Natural killer cell treated with Interleukin-12 subunit alpha and Interleukin-12 subunit beta and Interleukin-15 and Interleukin-18, amount 100 ng/mL, for 72 hours (primary cell): Measurements from ENCODE around the gene CFHR4. TPM values are rescaled to one million over a fixed set of nuclear protein-coding genes. Genes with fewer than 3 reads are reported as not detected.
"Not testable (repeated sequence)": the region's sequence is repeated elsewhere in the genome, so short reads cannot be mapped to it uniquely, and the experiment has no call there.

Source experiments
- ATAC-seq, 2 donors: fragments of 150-1000 bp; cut with Tn5 transposase in 1 of 2; sonication (Bioruptor Pico), chemical (Tn5 transposase) in 1 of 2; 2 replicates each; pipeline ENCODE4 v1.10.0; 2021
- DNase-seq: peaks from one replicate; pipeline ENCODE4 v3.0.0; 2022; ENCODE audit warnings: low spot score
- H3K27ac Mint-ChIP-seq, 2 donors: 1 replicate in 1 of 2; 2 replicates in 1 of 2; pipeline ENCODE4 v1.8.0; 2022; ENCODE audit warnings: mixed read lengths in 2 of 2, mild to moderate bottlenecking in 1 of 2, moderate library complexity in 1 of 2
- H3K27me3 Mint-ChIP-seq, 2 donors: 1 replicate in 1 of 2; 2 replicates in 1 of 2; pipeline ENCODE4 v1.8.0; 2022; ENCODE audit warnings: mixed read lengths in 2 of 2
- H3K36me3 Mint-ChIP-seq: one replicate; pipeline ENCODE4 v1.8.0; 2022; ENCODE audit warnings: mixed read lengths
- H3K4me1 Mint-ChIP-seq, 2 donors: 1 replicate in 1 of 2; 2 replicates in 1 of 2; pipeline ENCODE4 v1.8.0; 2022; ENCODE audit warnings: low read depth in 2 of 2, mixed read lengths in 2 of 2, mild to moderate bottlenecking in 1 of 2
- H3K4me3 Mint-ChIP-seq: one replicate; pipeline ENCODE4 v1.8.0; 2022; ENCODE audit warnings: mixed read lengths
- H3K9me3 Mint-ChIP-seq: 2 replicates; pipeline ENCODE4 v1.8.0; 2022; ENCODE audit warnings: mixed read lengths
- total RNA-seq, 2 donors: library from RNA; stranded (reverse); gene quantifications; one replicate each; pipeline ENCODE4 v1.2.3, GENCODE V29; 2022

Gene CFHR4
- total RNA-seq, 2 donors from 2014 or later, result not detected

GRCh38 chr1:196896355-196896754 lies 8.5 kb downstream of the CFHR4 start:
- Mint-ChIP-seq H3K4me3 (no peak overlapping the region), H3K36me3 (no peaks in the 10 kb centered on the region), H3K9me3 (no peaks in the 10 kb centered on the region), H3K27ac (no peak overlapping the region), H3K4me1 (no peaks in the 10 kb centered on the region), H3K27me3 (peaks cover 0 to 5% of the 10 kb centered on the region in 2 donors)
- DNase-seq, result no peak
- no peak for ATAC-seq

GRCh38 chr1:196897158-196897828 lies 9.4 kb downstream of the CFHR4 start:
- H3K27me3 Mint-ChIP-seq, result peaks cover 0 to 5% of the 10 kb centered on the region in 2 donors
- H3K4me1 Mint-ChIP-seq, result no peaks in the 10 kb centered on the region
- H3K4me3 Mint-ChIP-seq, result no peak overlapping the region
- H3K27ac Mint-ChIP-seq, result no peak overlapping the region
- ATAC-seq (no peak), DNase-seq (no peak)
- no peaks in the 10 kb centered on the region for H3K36me3 Mint-ChIP-seq
- no peaks in the 10 kb centered on the region for H3K9me3 Mint-ChIP-seq

GRCh38 chr1:196902344-196902743 lies 14.5 kb downstream of the CFHR4 start:
- no peak for DNase-seq
- no peak for ATAC-seq
- Mint-ChIP-seq H3K27ac (no peak overlapping the region), H3K36me3 (no peaks in the 10 kb centered on the region), H3K4me3 (no peak overlapping the region), H3K9me3 (no peaks in the 10 kb centered on the region), H3K4me1 (no peaks in the 10 kb centered on the region), H3K27me3 (peaks cover 0 to 3% of the 10 kb centered on the region in 2 donors)

GRCh38 chr1:196910215-196910614 lies 22.4 kb downstream of the CFHR4 start:
- Mint-ChIP-seq H3K27me3 (no peaks in the 10 kb centered on the region), H3K4me1 (no peaks in the 10 kb centered on the region), H3K9me3 (peaks cover 2% of the 10 kb centered on the region), H3K27ac (no peak overlapping the region), H3K36me3 (no peaks in the 10 kb centered on the region), H3K4me3 (no peak overlapping the region)
- no peak for DNase-seq
- no peak for ATAC-seq

DNA sequence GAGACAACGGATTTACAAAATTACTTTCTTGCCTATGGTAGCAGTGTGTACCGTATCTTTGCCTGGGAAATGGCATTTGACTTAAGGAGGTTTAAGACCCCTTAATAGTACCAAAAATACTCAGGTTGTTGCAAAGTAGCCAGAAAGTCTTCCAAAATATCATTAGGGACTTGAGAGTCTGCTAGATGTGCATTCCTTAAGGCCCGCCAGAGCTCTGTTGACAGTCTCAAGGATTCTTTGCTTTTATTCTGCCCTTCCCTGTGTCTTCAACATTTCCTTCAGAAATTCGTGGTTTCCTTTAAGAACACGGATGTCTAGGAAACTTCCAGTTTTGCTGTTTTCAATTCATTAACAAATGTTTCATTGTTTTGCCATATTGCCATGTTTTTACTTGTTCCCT lies 24.4 kb downstream of the CFHR4 start:
- H3K4me3 Mint-ChIP-seq, H3K27ac Mint-ChIP-seq, H3K4me1 Mint-ChIP-seq, H3K9me3 Mint-ChIP-seq, H3K36me3 Mint-ChIP-seq, DNase-seq, H3K27me3 Mint-ChIP-seq, ATAC-seq: not testable (repeated sequence)

DNA sequence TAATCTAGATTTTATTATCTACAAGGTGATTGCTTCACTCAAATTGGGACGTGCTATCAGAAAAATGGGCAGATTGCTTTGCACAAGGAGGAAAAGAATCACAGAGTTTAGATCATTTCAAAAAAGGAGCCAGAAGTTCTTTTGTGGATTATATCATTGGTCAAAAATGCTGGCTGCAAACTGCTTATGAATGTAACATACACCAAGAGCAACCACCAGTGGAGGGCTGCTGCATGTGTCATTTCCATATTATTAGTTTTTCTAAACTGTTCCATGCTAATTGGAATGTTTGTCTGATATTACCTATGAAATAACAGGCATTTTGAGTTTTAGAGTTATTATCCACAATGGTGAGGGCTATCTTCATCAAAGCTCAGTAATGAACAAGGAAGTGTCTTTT lies 39.0 kb downstream of the CFHR4 start:
- DNase-seq, H3K36me3 Mint-ChIP-seq, H3K4me3 Mint-ChIP-seq, H3K4me1 Mint-ChIP-seq, H3K27ac Mint-ChIP-seq, ATAC-seq, H3K27me3 Mint-ChIP-seq: not testable (repeated sequence)
- H3K9me3 Mint-ChIP-seq, result peaks cover 19% of the 10 kb centered on the region

DNA sequence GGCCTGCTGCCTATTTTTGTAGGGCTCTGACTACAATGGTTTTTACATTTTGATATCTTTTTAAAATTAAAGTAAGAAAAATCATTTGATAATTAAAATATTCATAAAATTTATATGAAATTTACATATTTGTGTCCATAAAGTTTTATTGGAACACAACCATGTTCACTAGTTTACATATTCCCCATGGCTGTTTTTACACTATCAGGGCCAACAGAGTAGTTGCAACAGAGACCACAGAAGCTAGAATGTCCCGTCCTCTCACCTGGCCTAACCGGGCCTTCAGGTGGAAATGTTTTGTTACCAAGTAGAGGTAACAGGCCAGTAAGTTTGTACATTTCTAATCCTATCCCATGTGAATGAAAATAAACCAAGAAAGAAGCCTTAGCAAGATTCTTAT lies 45.0 kb downstream of the CFHR4 start:
- not testable (repeated sequence) for H3K27me3 Mint-ChIP-seq, ATAC-seq

DNA sequence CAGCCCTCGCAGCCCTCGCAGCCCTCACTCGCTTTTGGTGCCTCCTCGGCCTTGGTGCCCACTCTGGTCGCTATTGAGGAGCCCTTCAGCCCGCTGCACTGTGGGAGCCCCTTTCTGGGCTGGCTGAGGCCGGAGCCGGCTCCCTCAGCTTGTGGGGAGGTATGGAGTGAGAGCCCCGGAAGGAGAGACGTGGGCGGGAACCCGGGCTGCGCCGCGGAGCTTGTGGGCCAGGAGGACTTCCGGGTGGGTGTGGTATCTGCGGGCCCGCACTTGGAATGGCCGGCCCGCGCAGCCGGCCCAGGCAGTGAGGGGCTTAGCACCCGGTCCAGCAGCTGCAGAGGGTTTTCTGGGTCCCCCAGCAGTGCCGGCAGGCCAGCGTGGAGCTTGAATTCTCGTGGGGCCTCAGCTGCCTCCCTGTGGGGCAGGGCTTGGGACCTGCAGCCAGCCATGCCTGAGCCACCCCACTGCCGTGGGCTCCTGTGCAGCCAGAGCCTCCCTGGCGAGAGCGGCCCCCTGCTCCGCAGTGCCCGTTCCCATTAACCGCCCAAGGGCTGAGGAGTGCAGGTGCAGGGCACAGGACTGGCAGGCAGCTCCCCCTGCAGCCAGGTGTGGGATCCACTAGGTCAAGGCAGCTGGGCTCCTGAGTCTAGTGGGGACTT lies 45.8 kb downstream of the CFHR4 start:
- ATAC-seq (peak; percentile 32 to 33), DNase-seq (no peak)
- no peaks in the 10 kb centered on the region for H3K4me1 Mint-ChIP-seq
- H3K27ac Mint-ChIP-seq, result no peak overlapping the region
- no peaks in the 10 kb centered on the region for H3K27me3 Mint-ChIP-seq
- peaks cover 11% of the 10 kb centered on the region for H3K9me3 Mint-ChIP-seq
- H3K36me3 Mint-ChIP-seq, result no peaks in the 10 kb centered on the region
- no peak overlapping the region for H3K4me3 Mint-ChIP-seq

More for the DNA sequence above, 45.0 kb downstream of the CFHR4 start:
- not testable (repeated sequence) for H3K4me3 Mint-ChIP-seq, DNase-seq, H3K9me3 Mint-ChIP-seq, H3K4me1 Mint-ChIP-seq, H3K27ac Mint-ChIP-seq, H3K36me3 Mint-ChIP-seq

DNA sequence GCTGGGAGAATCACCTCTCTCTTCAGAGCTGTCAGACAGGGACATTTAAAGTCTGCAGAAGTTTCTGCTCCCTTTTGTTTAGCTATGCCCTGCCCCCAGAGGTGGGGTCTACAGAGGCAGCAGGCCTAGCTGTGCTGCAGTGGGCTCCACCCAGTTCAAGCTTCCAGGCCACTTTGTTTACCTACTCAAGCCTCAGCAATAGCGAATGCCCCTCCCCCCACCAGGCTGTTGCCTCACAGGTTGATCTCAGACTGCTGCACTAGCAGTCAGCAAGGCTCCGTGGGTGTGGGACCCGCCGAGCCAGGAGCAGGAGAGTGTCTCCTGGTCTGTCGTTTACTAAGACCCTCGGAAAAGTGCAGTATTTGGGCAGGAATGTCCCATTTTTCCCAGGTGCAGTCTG lies 53.6 kb downstream of the CFHR4 start:
- H3K36me3 Mint-ChIP-seq, H3K27ac Mint-ChIP-seq, ATAC-seq: not testable (repeated sequence)

GRCh38 chr1:196943568-196943967 lies 55.7 kb downstream of the CFHR4 start, which contains the start of gene CFHR2:
Gene CFHR2 (plus strand): TSS chr1:196943738. CDS start chr1:196943881, 143 bp downstream.
- H3K36me3 Mint-ChIP-seq, ATAC-seq, H3K27ac Mint-ChIP-seq, H3K4me1 Mint-ChIP-seq, H3K4me3 Mint-ChIP-seq, H3K27me3 Mint-ChIP-seq, DNase-seq: not testable (repeated sequence)
- H3K9me3 Mint-ChIP-seq, result peaks cover 12% of the 10 kb centered on the region

More for the DNA sequence above, 53.6 kb downstream of the CFHR4 start:
- H3K9me3 Mint-ChIP-seq, result peaks cover 18% of the 10 kb centered on the region
- H3K4me1 Mint-ChIP-seq, DNase-seq, H3K27me3 Mint-ChIP-seq, H3K4me3 Mint-ChIP-seq: not testable (repeated sequence)

GRCh38 chr1:196951711-196952394 lies 64.0 kb downstream of the CFHR4 start:
- Mint-ChIP-seq H3K4me1 (no peaks in the 10 kb centered on the region), H3K4me3 (no peak overlapping the region), H3K27me3 (no peaks in the 10 kb centered on the region), H3K36me3 (no peaks in the 10 kb centered on the region), H3K9me3 (peaks cover 8% of the 10 kb centered on the region), H3K27ac (no peak overlapping the region)
- no peak for DNase-seq
- no peak for ATAC-seq

- no peaks in the 10 kb centered on the region for H3K36me3 Mint-ChIP-seq
- no peak overlapping the region for H3K4me3 Mint-ChIP-seq
- ATAC-seq, result peak in 1 of 2 donors; percentile 6
- no peaks in the 10 kb centered on the region for H3K4me1 Mint-ChIP-seq
- no peak overlapping the region for H3K27ac Mint-ChIP-seq
- peaks cover 8% of the 10 kb centered on the region for H3K9me3 Mint-ChIP-seq
- no peaks in the 10 kb centered on the region for H3K27me3 Mint-ChIP-seq
- no peak for DNase-seq
These were observed 66.9 kb downstream of the CFHR4 start for GRCh38 chr1:196954778-196955177.

DNA sequence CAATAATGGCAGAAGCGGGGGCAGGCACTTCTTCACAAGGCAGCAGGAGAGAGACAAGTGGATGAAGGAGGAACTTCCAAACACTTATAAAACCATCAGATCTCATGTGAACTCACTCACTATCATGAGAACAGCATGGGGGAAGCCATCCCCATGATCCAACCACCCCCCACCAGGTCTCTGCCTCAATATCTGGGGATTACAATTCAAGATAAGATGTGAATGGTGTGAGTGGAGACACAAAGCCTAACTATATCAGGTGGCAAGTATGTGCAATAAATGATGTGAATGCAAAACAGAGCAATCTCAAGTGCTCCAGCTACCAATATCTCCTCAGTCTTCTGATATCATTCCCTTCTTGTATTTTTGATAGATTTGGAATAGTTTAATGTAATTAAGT lies 68.1 kb downstream of the CFHR4 start:
- Mint-ChIP-seq H3K27me3 (no peaks in the 10 kb centered on the region), H3K9me3 (peaks cover 8% of the 10 kb centered on the region), H3K27ac (no peak overlapping the region), H3K4me1 (no peaks in the 10 kb centered on the region), H3K36me3 (no peaks in the 10 kb centered on the region), H3K4me3 (no peak overlapping the region)
- no peak for DNase-seq
- no peak for ATAC-seq

GRCh38 chr1:196960854-196961253 lies 73.0 kb downstream of the CFHR4 start:
- Mint-ChIP-seq H3K4me3 (no peak overlapping the region), H3K27me3 (no peaks in the 10 kb centered on the region), H3K36me3 (no peaks in the 10 kb centered on the region), H3K27ac (no peak overlapping the region), H3K4me1 (no peaks in the 10 kb centered on the region), H3K9me3 (peaks cover 5% of the 10 kb centered on the region)
- ATAC-seq (no peak), DNase-seq (no peak)
